ENCODE results near the gene GALNT10. TPM values are rescaled to one million over a fixed set of nuclear protein-coding genes. Genes with fewer than 3 reads are reported as not detected.

GALNT10 gene
- total RNA-seq, 1 experiment from 2014 or later = 22.9 TPM

DNA sequence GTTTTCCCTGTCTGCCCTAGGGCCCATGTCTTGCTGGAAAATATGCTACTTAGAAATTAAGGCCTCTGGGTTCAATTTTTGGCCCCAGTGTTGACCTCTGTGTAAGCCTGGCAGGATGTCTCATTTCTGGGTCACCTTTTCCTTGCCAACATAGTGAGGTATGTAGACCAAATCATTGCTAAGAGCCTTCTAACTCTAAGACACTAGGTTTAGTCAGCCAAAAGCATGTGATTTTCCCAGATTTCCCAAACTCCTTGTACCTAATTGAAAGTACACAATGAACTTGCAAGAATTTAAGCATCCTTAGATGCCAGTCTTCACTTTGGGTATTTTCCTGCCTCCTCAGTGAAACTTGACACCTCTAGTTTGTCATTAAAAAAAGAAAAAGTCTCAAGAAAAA is 77.0 kb downstream of the GALNT10 start (continued):
- TF ChIP-seq, protein P1, sequence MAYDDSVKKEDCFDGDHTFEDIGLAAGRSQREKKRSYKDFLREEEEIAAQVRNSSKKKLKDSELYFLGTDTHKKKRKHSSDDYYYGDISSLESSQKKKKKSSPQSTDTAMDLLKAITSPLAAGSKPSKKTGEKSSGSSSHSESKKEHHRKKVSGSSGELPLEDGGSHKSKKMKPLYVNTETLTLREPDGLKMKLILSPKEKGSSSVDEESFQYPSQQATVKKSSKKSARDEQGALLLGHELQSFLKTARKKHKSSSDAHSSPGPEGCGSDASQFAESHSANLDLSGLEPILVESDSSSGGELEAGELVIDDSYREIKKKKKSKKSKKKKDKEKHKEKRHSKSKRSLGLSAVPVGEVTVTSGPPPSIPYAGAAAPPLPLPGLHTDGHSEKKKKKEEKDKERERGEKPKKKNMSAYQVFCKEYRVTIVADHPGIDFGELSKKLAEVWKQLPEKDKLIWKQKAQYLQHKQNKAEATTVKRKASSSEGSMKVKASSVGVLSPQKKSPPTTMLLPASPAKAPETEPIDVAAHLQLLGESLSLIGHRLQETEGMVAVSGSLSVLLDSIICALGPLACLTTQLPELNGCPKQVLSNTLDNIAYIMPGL (CRISPR knock-in tag; IDR thresholded peaks at IDR 0.05) = no peak
- TF ChIP-seq RORB (CRISPR knock-in tag; IDR thresholded peaks at IDR 0.05) (no peak), NFYB (CRISPR knock-in tag; conservative IDR thresholded peaks at IDR 0.05; ENCODE audit: low read depth) (no peak), OVOL2 (CRISPR knock-in tag; IDR thresholded peaks at IDR 0.05; ENCODE audit: borderline replicate concordance) (no peak), NR2C2 (CRISPR knock-in tag; IDR thresholded peaks at IDR 0.05) (no peak), SMAD4 (CRISPR knock-in tag; IDR thresholded peaks at IDR 0.05) (no peak)
- TF ChIP-seq, protein P2, sequence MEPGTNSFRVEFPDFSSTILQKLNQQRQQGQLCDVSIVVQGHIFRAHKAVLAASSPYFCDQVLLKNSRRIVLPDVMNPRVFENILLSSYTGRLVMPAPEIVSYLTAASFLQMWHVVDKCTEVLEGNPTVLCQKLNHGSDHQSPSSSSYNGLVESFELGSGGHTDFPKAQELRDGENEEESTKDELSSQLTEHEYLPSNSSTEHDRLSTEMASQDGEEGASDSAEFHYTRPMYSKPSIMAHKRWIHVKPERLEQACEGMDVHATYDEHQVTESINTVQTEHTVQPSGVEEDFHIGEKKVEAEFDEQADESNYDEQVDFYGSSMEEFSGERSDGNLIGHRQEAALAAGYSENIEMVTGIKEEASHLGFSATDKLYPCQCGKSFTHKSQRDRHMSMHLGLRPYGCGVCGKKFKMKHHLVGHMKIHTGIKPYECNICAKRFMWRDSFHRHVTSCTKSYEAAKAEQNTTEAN (CRISPR knock-in tag; IDR thresholded peaks at IDR 0.05) = no peak
- TF ChIP-seq, protein P3, sequence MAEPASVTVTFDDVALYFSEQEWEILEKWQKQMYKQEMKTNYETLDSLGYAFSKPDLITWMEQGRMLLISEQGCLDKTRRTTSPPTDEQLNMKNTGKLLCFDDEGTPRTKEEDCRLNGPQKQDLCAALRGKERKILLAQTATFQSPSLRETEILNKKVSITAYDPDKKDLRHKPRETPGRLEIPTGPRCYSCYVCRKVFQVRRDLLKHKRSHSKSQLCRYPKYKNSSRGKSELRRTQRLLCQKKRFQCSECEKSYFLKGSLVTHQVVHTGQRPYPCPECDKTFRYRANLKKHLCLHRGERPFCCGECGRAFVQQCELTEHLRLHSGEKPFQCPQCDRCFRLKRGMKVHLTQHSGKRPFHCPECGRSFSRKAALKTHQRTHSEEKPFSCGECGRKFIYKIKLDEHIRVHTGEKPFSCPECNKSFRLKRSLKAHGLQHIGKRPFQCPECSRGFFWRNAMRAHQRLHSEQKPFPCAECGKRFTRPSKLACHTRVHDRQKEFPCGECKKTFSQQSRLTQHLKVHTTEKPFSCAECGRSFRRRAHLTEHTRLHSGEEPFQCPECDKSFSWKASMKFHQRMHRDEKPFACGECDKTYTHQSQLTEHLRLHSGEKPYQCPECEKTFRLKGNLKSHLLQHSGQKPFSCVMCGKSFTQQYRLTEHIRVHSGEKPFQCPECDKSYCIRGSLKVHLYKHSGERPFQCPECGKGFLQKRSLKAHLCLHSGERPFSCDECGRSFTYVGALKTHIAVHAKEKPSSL (CRISPR knock-in tag; conservative IDR thresholded peaks at IDR 0.05) = no peak
- TF ChIP-seq, protein P4, sequence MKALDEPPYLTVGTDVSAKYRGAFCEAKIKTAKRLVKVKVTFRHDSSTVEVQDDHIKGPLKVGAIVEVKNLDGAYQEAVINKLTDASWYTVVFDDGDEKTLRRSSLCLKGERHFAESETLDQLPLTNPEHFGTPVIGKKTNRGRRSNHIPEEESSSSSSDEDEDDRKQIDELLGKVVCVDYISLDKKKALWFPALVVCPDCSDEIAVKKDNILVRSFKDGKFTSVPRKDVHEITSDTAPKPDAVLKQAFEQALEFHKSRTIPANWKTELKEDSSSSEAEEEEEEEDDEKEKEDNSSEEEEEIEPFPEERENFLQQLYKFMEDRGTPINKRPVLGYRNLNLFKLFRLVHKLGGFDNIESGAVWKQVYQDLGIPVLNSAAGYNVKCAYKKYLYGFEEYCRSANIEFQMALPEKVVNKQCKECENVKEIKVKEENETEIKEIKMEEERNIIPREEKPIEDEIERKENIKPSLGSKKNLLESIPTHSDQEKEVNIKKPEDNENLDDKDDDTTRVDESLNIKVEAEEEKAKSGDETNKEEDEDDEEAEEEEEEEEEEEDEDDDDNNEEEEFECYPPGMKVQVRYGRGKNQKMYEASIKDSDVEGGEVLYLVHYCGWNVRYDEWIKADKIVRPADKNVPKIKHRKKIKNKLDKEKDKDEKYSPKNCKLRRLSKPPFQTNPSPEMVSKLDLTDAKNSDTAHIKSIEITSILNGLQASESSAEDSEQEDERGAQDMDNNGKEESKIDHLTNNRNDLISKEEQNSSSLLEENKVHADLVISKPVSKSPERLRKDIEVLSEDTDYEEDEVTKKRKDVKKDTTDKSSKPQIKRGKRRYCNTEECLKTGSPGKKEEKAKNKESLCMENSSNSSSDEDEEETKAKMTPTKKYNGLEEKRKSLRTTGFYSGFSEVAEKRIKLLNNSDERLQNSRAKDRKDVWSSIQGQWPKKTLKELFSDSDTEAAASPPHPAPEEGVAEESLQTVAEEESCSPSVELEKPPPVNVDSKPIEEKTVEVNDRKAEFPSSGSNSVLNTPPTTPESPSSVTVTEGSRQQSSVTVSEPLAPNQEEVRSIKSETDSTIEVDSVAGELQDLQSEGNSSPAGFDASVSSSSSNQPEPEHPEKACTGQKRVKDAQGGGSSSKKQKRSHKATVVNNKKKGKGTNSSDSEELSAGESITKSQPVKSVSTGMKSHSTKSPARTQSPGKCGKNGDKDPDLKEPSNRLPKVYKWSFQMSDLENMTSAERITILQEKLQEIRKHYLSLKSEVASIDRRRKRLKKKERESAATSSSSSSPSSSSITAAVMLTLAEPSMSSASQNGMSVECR (CRISPR knock-in tag; IDR thresholded peaks at IDR 0.05; ENCODE audit: borderline replicate concordance) = no peak
- TF ChIP-seq, protein P5, sequence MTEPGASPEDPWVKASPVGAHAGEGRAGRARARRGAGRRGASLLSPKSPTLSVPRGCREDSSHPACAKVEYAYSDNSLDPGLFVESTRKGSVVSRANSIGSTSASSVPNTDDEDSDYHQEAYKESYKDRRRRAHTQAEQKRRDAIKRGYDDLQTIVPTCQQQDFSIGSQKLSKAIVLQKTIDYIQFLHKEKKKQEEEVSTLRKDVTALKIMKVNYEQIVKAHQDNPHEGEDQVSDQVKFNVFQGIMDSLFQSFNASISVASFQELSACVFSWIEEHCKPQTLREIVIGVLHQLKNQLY (CRISPR knock-in tag; IDR thresholded peaks at IDR 0.05) = no peak
- TF ChIP-seq, protein P6, sequence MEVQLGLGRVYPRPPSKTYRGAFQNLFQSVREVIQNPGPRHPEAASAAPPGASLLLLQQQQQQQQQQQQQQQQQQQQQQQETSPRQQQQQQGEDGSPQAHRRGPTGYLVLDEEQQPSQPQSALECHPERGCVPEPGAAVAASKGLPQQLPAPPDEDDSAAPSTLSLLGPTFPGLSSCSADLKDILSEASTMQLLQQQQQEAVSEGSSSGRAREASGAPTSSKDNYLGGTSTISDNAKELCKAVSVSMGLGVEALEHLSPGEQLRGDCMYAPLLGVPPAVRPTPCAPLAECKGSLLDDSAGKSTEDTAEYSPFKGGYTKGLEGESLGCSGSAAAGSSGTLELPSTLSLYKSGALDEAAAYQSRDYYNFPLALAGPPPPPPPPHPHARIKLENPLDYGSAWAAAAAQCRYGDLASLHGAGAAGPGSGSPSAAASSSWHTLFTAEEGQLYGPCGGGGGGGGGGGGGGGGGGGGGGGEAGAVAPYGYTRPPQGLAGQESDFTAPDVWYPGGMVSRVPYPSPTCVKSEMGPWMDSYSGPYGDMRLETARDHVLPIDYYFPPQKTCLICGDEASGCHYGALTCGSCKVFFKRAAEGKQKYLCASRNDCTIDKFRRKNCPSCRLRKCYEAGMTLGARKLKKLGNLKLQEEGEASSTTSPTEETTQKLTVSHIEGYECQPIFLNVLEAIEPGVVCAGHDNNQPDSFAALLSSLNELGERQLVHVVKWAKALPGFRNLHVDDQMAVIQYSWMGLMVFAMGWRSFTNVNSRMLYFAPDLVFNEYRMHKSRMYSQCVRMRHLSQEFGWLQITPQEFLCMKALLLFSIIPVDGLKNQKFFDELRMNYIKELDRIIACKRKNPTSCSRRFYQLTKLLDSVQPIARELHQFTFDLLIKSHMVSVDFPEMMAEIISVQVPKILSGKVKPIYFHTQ (CRISPR knock-in tag; IDR thresholded peaks at IDR 0.05) = no peak
- TF ChIP-seq, protein P7, sequence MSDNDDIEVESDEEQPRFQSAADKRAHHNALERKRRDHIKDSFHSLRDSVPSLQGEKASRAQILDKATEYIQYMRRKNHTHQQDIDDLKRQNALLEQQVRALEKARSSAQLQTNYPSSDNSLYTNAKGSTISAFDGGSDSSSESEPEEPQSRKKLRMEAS (CRISPR knock-in tag; IDR thresholded peaks at IDR 0.05) = no peak
- TF ChIP-seq, protein P8, sequence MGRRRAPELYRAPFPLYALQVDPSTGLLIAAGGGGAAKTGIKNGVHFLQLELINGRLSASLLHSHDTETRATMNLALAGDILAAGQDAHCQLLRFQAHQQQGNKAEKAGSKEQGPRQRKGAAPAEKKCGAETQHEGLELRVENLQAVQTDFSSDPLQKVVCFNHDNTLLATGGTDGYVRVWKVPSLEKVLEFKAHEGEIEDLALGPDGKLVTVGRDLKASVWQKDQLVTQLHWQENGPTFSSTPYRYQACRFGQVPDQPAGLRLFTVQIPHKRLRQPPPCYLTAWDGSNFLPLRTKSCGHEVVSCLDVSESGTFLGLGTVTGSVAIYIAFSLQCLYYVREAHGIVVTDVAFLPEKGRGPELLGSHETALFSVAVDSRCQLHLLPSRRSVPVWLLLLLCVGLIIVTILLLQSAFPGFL (CRISPR knock-in tag; IDR thresholded peaks at IDR 0.05; ENCODE audit: borderline replicate concordance) = no peak

Data from WTC11 (cell line).